GM23338 (cell line): Measurements from ENCODE around the gene ATP5ME. TPM values are rescaled to one million over a fixed set of nuclear protein-coding genes. Genes with fewer than 3 reads are reported as not detected.
A peak's percentile ranks its signal among the peaks of the same experiment; 100 is the strongest.

Source experiments
- ATAC-seq: fragments of 200-7000 bp; cut with Tn5 transposase; 3 replicates; pipeline ENCODE4 v1.9.1; 2020
- DNase-seq: peaks from one replicate; pipeline ENCODE4 v3.0.0-alpha.2; 2015; ENCODE audit warnings: low spot score
- H2AFZ ChIP-seq: fragments of 200-600 bp; sonication (generic); 2 replicates; pipeline ENCODE4 v1.8.0; 2016; ENCODE audit warnings: antibody characterized with exemption, mild to moderate bottlenecking, moderate library complexity
- H3F3A ChIP-seq: fragments of 200-600 bp; sonication (generic); replicated peaks from 2 replicates; pipeline ENCODE4 v1.8.0; 2017; ENCODE audit warnings: antibody characterized with exemption, mixed run types, low read depth
- H3K27ac ChIP-seq: fragments of 200-600 bp; sonication (generic); 2 replicates; pipeline ENCODE4 v1.6.1; 2016; ENCODE audit warnings: low read depth
- H3K27me3 ChIP-seq: fragments of 200-600 bp; sonication (generic); 2 replicates; pipeline ENCODE4 v1.8.0; 2016; ENCODE audit warnings: mild to moderate bottlenecking, mixed run types, moderate library complexity; ENCODE audit not compliant: insufficient read depth
- H3K36me3 ChIP-seq: fragments of 200-600 bp; sonication (generic); 2 replicates; pipeline ENCODE4 v1.8.0; 2016; ENCODE audit warnings: mild to moderate bottlenecking; ENCODE audit not compliant: insufficient read depth
- H3K4me1 ChIP-seq: fragments of 200-600 bp; sonication (generic); 2 replicates; pipeline ENCODE4 v1.8.0; 2016; ENCODE audit warnings: mild to moderate bottlenecking, moderate library complexity; ENCODE audit not compliant: insufficient read depth
- H3K4me2 ChIP-seq: fragments of 200-600 bp; sonication (generic); 2 replicates; pipeline ENCODE4 v1.7.1; 2017; ENCODE audit warnings: mixed run types
- H3K4me3 ChIP-seq: fragments of 200-600 bp; sonication (generic); 2 replicates; pipeline ENCODE4 v1.6.1; 2016; ENCODE audit warnings: mixed run types
- H3K79me2 ChIP-seq: fragments of 200-600 bp; sonication (generic); replicated peaks from 2 replicates; pipeline ENCODE4 v1.8.0; 2017; ENCODE audit warnings: mild to moderate bottlenecking; ENCODE audit not compliant: insufficient read depth
- H3K9me2 ChIP-seq: fragments of 200-600 bp; sonication (generic); 2 replicates; pipeline ENCODE4 v1.8.0; 2017; ENCODE audit not compliant: insufficient read depth
- H4K20me1 ChIP-seq: fragments of 200-600 bp; sonication (generic); replicated peaks from 2 replicates; pipeline ENCODE4 v1.8.0; 2017; ENCODE audit warnings: mild to moderate bottlenecking; ENCODE audit not compliant: insufficient read depth
- H3K27ac Mint-ChIP-seq: 2 replicates; pipeline ENCODE4 v1.8.0; 2020; ENCODE audit warnings: inconsistent platforms, mild to moderate bottlenecking, moderate library complexity, mixed read lengths
- H3K27me3 Mint-ChIP-seq: 3 replicates; pipeline ENCODE4 v1.8.0; 2022; ENCODE audit warnings: low read depth, mild to moderate bottlenecking, moderate library complexity, mixed read lengths, inconsistent platforms; ENCODE audit not compliant: insufficient read depth, poor library complexity
- H3K36me3 Mint-ChIP-seq: 3 replicates; pipeline ENCODE4 v1.8.0; 2021; ENCODE audit warnings: low read depth, mild to moderate bottlenecking, inconsistent platforms, moderate library complexity, mixed read lengths
- H3K4me1 Mint-ChIP-seq: 3 replicates; pipeline ENCODE4 v1.8.0; 2020; ENCODE audit warnings: mild to moderate bottlenecking, inconsistent platforms, mixed read lengths
- H3K4me3 Mint-ChIP-seq: 3 replicates; pipeline ENCODE4 v1.8.0; 2021; ENCODE audit warnings: moderate library complexity, mild to moderate bottlenecking, inconsistent platforms, mixed read lengths
- H3K9me3 Mint-ChIP-seq: 3 replicates; pipeline ENCODE4 v1.8.0; 2020; ENCODE audit warnings: moderate library complexity, mild to moderate bottlenecking, inconsistent platforms, mixed read lengths
- CREB1 ChIP-seq: fragments of 250-450 bp; sonication (Bioruptor Pico); IDR thresholded peaks from 2 replicates; pipeline ENCODE4 v1.5.0; 2020; ENCODE audit warnings: low read depth, mild to moderate bottlenecking, moderate library complexity
- CTCF ChIP-seq, 2 experiments: fragments of 200-600 bp in 1 of 2; sonication (generic) in 1 of 2; conservative IDR thresholded peaks; 2 replicates each; pipeline versions ENCODE4 v1.5.1 to v1.6.1; 2016 to 2017; ENCODE audit warnings: antibody characterized with exemption in 2 of 2, low read depth in 2 of 2, mild to moderate bottlenecking in 2 of 2, moderate library complexity in 1 of 2
- EZH2 ChIP-seq: fragments of 200-600 bp; sonication (generic); IDR thresholded peaks from one replicate; pipeline ENCODE4 v1.8.0; 2017; ENCODE audit warnings: antibody characterized with exemption, mild to moderate bottlenecking, low read depth; ENCODE audit not compliant: unreplicated experiment
- EZH2phosphoT487 ChIP-seq: fragments of 200-600 bp; sonication (generic); IDR thresholded peaks from one replicate; pipeline ENCODE4 v1.8.1; 2018; ENCODE audit warnings: antibody characterized with exemption; ENCODE audit not compliant: unreplicated experiment
- JUNB ChIP-seq: IDR thresholded peaks from one replicate; pipeline ENCODE4 v1.6.1; 2016; ENCODE audit warnings: antibody characterized with exemption; ENCODE audit not compliant: unreplicated experiment
- POLR2AphosphoS5 ChIP-seq: IDR thresholded peaks from 2 replicates; pipeline ENCODE4 v1.6.1; 2016; ENCODE audit warnings: antibody characterized with exemption, low read depth
- REST ChIP-seq: IDR thresholded peaks from one replicate; pipeline ENCODE4 v1.6.1; 2018; ENCODE audit warnings: antibody characterized with exemption; ENCODE audit not compliant: unreplicated experiment
- ZNF462 ChIP-seq: fragments of 250-450 bp; sonication (Bioruptor Pico); IDR thresholded peaks from 2 replicates; pipeline ENCODE4 v1.5.0; 2020; ENCODE audit warnings: mild to moderate bottlenecking, moderate library complexity
- polyA plus RNA-seq: library from polyadenylated mRNA; unstranded; fragments of >200 nt; fragmentation: Nextera tagmentation; extraction: Ambion mirVana; gene quantifications from 2 replicates; pipeline ENCODE4 v1.2.1, GENCODE V29; 2016
- total RNA-seq: library from RNA; depleted of rRNA; stranded (reverse); fragments of >200 nt; shearing (Covaris generic); gene quantifications from 2 replicates; pipeline ENCODE4 v1.2.3, GENCODE V29; 2014

Gene ATP5ME
- total and polyA plus RNA-seq, 2 experiments from 2014 or later = 60.5 to 2,021 TPM

GRCh38 chr4:680928-681645, 7.0 kb upstream of the ATP5ME start:
- TF ChIP-seq CREB1 (CRISPR knock-in tag) = no peak
- peak; percentile 57; the same call in 1 of the 2 replicates for TF ChIP-seq POLR2AphosphoS5
- Histone ChIP-seq H4K20me1 (no peaks in the 10 kb centered on the region), H3K9me2 (no peaks in the 10 kb centered on the region), H3F3A (peaks cover 8% of the 10 kb centered on the region), H3K27me3 (no peaks in the 10 kb centered on the region), H3K4me1 (no peaks in the 10 kb centered on the region), H3K4me2 (peak overlapping the region; percentile 88), H3K79me2 (no peaks in the 10 kb centered on the region), H3K4me3 (peak overlapping the region; percentile 70), H3K36me3 (no peaks in the 10 kb centered on the region), H3K27ac (no peak overlapping the region), H2AFZ (peak overlapping the region; percentile 80; the same call in 1 of the 2 replicates)
- Mint-ChIP-seq H3K36me3 (no peaks in the 10 kb centered on the region; the same call in 2 of the 3 replicates), H3K4me3 (peak overlapping the region; percentile 68), H3K27me3 (peaks cover 18% of the 10 kb centered on the region), H3K27ac (no peak overlapping the region), H3K9me3 (peaks cover 3% of the 10 kb centered on the region; the same call in 2 of the 3 replicates), H3K4me1 (peaks cover 8% of the 10 kb centered on the region)
- peak; percentile 77 for DNase-seq
- ATAC-seq = peak; percentile 22

GRCh38 chr4:680551-680927, 6.5 kb upstream of the ATP5ME start:
- H4K20me1 ChIP-seq = no peaks in the 10 kb centered on the region
- H3K4me2 ChIP-seq = peak overlapping the region; percentile 88
- Mint-ChIP-seq H3K27ac (no peak overlapping the region), H3K36me3 (no peaks in the 10 kb centered on the region; the same call in 2 of the 3 replicates), H3K4me3 (peak overlapping the region; percentile 68), H3K27me3 (peaks cover 18% of the 10 kb centered on the region), H3K9me3 (peaks cover 3% of the 10 kb centered on the region; the same call in 2 of the 3 replicates), H3K4me1 (peaks cover 8% of the 10 kb centered on the region)
- no peak overlapping the region for H3K27ac ChIP-seq
- peak overlapping the region; percentile 80; the same call in 1 of the 2 replicates for H2AFZ ChIP-seq
- ATAC-seq = peak; percentile 7
- no peaks in the 10 kb centered on the region for H3K27me3 ChIP-seq
- peak overlapping the region; percentile 70 for H3K4me3 ChIP-seq
- no peaks in the 10 kb centered on the region for H3K36me3 ChIP-seq
- DNase-seq = peak; percentile 64
- H3F3A ChIP-seq = peaks cover 14% of the 10 kb centered on the region
- H3K4me1 ChIP-seq = no peaks in the 10 kb centered on the region
- no peaks in the 10 kb centered on the region for H3K9me2 ChIP-seq
- H3K79me2 ChIP-seq = no peaks in the 10 kb centered on the region
- TF ChIP-seq EZH2 (no peak), ZNF462 (CRISPR knock-in tag) (no peak), REST (no peak), CTCF (conservative IDR thresholded peaks at IDR 0.05; ENCODE audit: low read depth in 2 of 2) (no peak), EZH2phosphoT487 (no peak), JUNB (no peak)
